ENCODE measurements around the gene KLF12. TPM values are rescaled to one million over a fixed set of nuclear protein-coding genes. Genes with fewer than 3 reads are reported as not detected.

Gene KLF12
- total RNA-seq, 1 donor from 2014 or later, result 3.4 TPM

DNA sequence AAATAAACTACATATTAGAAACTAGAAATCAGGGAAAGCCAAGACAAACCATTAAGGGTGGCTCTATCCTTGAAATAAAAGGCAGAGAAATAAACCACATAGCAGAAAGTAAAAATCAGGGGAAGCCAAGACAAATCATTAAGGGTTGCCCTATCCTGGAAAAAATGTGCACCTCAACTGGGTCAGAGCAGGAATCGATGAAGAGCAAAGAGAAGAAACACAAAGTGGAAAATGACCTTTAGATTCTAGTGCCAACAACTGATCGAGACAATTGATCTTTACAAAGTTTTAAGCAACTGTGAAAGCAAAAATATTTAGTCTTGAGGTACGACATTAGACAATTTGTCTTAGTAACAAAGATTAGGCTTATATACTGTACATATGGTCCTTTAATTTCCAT lies 26.6 kb downstream of the KLF12 start:
- FAIRE-seq (no peak), DNase-seq (ENCODE audit: low read depth) (no peak)
- TF ChIP-seq, protein P1, sequence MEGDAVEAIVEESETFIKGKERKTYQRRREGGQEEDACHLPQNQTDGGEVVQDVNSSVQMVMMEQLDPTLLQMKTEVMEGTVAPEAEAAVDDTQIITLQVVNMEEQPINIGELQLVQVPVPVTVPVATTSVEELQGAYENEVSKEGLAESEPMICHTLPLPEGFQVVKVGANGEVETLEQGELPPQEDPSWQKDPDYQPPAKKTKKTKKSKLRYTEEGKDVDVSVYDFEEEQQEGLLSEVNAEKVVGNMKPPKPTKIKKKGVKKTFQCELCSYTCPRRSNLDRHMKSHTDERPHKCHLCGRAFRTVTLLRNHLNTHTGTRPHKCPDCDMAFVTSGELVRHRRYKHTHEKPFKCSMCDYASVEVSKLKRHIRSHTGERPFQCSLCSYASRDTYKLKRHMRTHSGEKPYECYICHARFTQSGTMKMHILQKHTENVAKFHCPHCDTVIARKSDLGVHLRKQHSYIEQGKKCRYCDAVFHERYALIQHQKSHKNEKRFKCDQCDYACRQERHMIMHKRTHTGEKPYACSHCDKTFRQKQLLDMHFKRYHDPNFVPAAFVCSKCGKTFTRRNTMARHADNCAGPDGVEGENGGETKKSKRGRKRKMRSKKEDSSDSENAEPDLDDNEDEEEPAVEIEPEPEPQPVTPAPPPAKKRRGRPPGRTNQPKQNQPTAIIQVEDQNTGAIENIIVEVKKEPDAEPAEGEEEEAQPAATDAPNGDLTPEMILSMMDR (IDR thresholded peaks at IDR 0.05; ENCODE audit: insufficient read depth, low read length, severe bottlenecking), result no peak
- Histone ChIP-seq H3K27me3 (ENCODE audit: control insufficient read depth, insufficient read depth, low read length) (no peaks in the 10 kb centered on the region), H3K4me3 (ENCODE audit: low read depth, low read length) (no peak overlapping the region), H3K36me3 (ENCODE audit: control insufficient read depth, insufficient read depth, low read length) (no peaks in the 10 kb centered on the region)

DNA sequence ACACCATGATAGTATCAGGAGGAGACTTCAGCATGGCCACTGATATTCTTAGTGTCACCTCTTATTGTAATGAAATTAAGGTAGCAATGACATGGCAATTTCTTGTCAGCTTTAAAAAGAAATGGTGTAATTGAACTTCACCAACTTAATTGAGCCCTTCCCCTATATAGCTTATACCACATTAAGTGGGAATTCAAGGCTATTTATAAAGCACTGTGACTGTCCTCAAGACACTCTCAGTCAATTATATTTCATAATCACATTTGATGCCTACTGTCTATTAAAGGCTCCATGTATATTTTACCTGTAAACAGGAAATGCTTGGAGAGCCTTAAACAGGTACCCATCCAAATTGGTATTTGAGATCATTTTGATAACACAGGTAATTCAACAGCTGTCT lies 28.3 kb downstream of the KLF12 start:
- Histone ChIP-seq H3K27me3 (ENCODE audit: control insufficient read depth, insufficient read depth, low read length) (no peaks in the 10 kb centered on the region), H3K36me3 (ENCODE audit: control insufficient read depth, insufficient read depth, low read length) (no peaks in the 10 kb centered on the region), H3K4me3 (ENCODE audit: low read depth, low read length) (no peak overlapping the region)
- FAIRE-seq (no peak), DNase-seq (ENCODE audit: low read depth) (no peak)
- TF ChIP-seq, protein P1 (IDR thresholded peaks at IDR 0.05; ENCODE audit: insufficient read depth, low read length, severe bottlenecking), result no peak

DNA sequence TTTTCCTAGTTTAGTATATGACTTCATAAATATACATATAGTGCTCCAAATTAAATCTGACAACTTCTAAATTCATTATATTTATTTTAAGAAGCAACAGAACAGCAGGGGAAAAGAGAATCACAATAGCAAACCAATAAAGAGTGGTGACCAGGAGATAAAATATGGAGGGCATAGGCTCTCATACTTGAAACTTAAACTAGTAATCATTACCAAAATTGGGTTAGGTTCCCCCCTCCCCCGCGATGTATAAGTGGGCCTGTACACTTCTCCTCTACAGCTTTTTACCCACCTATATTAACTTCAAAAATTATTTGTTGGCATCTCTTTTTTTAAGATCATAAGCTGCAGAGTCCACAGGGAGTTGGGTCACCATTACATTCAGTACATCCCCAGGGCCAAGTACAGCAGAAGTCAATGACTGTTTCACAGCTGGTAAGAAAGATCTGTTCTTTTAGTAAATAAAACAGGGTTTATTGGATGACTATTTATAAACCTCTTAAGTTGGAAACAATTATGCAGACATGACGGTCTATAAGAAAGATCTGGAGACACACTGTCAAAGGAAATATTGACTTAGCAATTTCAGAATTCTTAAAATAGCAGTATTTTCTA lies 29.4 kb downstream of the KLF12 start:
- TF ChIP-seq, protein P1 (IDR thresholded peaks at IDR 0.05; ENCODE audit: insufficient read depth, low read length, severe bottlenecking), result no peak
- no peaks in the 10 kb centered on the region for H3K36me3 ChIP-seq (ENCODE audit: control insufficient read depth, insufficient read depth, low read length)
- no peak for FAIRE-seq

DNA sequence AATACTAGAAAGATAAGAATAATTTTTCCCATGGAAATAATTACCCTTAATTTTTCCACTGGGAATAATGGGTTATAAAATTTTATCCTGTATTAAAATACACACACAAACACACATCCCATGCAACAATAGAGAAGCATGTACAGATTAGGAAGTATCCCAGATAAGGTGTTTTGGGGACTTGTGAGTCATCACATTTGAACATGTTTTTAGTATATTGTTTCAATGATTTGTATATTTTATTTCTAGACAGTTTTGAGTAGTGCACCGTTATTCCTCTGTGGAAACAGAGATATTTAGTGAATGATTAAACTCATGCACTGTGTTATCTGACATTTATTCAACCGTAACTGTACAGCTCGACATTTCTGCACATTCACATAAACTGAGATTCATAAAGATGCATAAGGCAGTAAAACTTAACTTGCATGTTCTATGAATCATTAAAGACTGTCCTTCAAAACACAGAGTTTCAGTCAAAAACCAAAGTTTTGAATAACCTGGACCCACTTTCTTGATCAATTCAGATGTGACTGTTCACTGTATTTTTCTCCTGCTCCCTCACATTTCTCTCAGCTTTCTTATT lies 30.1 kb downstream of the KLF12 start:
- H3K27me3 ChIP-seq (ENCODE audit: control insufficient read depth, insufficient read depth, low read length), result no peaks in the 10 kb centered on the region
- H3K36me3 ChIP-seq (ENCODE audit: control insufficient read depth, insufficient read depth, low read length), result no peaks in the 10 kb centered on the region
- no peak overlapping the region for H3K4me3 ChIP-seq (ENCODE audit: low read depth, low read length)
- FAIRE-seq, result no peak
- no peak for DNase-seq (ENCODE audit: low read depth)
- TF ChIP-seq, protein P1 (IDR thresholded peaks at IDR 0.05; ENCODE audit: insufficient read depth, low read length, severe bottlenecking), result no peak

More for the DNA sequence above, 29.4 kb downstream of the KLF12 start:
- H3K27me3 ChIP-seq (ENCODE audit: control insufficient read depth, insufficient read depth, low read length), result no peaks in the 10 kb centered on the region
- no peak for DNase-seq (ENCODE audit: low read depth)
- H3K4me3 ChIP-seq (ENCODE audit: low read depth, low read length), result no peak overlapping the region

DNA sequence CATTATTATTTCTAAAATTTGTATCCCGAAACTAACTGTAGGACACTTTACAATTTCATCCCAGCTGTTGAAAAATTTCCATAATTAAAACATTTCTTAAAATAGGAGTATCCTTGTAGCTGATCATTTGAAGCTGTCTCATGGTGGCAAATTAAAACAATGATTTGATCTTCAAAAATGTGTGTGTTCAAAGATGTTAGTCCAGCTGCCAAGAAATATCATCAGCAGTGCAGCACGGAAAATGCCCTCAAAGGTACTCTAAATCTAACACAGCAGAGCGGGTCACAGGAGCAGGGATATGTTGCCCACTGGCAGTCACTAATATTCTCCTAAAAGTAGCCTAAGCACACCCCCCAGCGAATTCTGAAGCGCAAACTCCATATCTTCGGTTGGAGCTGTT lies 31.0 kb downstream of the KLF12 start:
- Histone ChIP-seq H3K36me3 (ENCODE audit: control insufficient read depth, insufficient read depth, low read length) (no peaks in the 10 kb centered on the region), H3K27me3 (ENCODE audit: control insufficient read depth, insufficient read depth, low read length) (no peaks in the 10 kb centered on the region), H3K4me3 (ENCODE audit: low read depth, low read length) (no peak overlapping the region)
- FAIRE-seq (no peak), DNase-seq (ENCODE audit: low read depth) (no peak)
- TF ChIP-seq, protein P1 (IDR thresholded peaks at IDR 0.05; ENCODE audit: insufficient read depth, low read length, severe bottlenecking), result no peak

DNA sequence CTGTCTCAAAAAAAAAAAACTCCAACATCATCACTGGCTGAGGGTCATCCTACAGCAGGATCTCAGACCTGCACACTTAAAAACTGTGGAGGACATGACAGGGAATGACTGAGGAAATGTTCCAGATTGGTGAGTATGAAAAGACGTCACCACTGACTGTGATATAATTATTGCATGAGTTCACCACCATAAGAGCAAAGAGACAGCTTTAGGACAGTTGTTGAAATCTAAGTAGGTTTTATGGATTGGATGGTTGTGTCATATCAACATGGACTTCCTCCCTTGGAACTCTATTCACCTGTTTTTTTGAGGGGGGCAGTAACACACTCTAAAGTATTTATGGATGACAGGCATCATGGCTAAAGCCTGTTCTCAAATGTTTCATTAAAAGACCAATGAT lies 31.5 kb downstream of the KLF12 start:
- FAIRE-seq (no peak), DNase-seq (ENCODE audit: low read depth) (no peak)
- no peaks in the 10 kb centered on the region for H3K36me3 ChIP-seq (ENCODE audit: control insufficient read depth, insufficient read depth, low read length)
- H3K4me3 ChIP-seq (ENCODE audit: low read depth, low read length), result no peak overlapping the region
- H3K27me3 ChIP-seq (ENCODE audit: control insufficient read depth, insufficient read depth, low read length), result no peaks in the 10 kb centered on the region
- TF ChIP-seq, protein P1 (IDR thresholded peaks at IDR 0.05; ENCODE audit: insufficient read depth, low read length, severe bottlenecking), result no peak

Measured in bronchial epithelial cell (primary cell).